GM21619 (cell line): ENCODE results near the gene EPPIN.

Source experiments
- ATAC-seq: cut with Tn5 transposase; IDR thresholded peaks from one replicate; pipeline ENCODE4 v1.9.1; 2021; ENCODE audit not compliant: unreplicated experiment

EPPIN gene

DNA sequence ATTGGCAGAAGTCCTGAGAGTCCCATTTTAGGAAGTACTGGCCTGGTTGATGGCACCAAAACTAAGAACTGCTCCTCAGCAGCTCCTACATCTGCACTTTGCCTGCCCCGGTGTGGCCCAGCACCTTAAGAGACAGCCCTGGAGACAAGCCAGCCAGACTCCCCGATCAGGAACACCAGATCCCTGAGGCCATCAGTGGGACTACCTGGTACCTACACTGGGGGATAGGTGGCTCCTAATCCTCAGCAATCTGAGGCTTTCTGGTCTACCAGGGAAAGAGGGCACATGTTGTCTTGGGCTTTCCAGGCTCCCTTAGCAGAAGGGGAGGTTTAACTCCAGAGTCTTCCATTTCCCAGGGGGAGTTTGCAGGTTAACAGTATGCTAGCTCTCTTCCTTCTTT, 7.8 kb downstream of the EPPIN start, which contains the start of gene WFDC6:
Gene WFDC6, minus strand, starts transcription at position 101 of the 400 bp plus-strand sequence. Its CDS starts 75 bp downstream, at position 26.
- ATAC-seq, result no peak

- ATAC-seq, result no peak
Measured at GRCh38 chr20:45538209-45538799, 8.9 kb downstream of the EPPIN start.

- no peak for ATAC-seq
Measured at GRCh38 chr20:45527294-45527693, 19.9 kb downstream of the EPPIN start.

DNA sequence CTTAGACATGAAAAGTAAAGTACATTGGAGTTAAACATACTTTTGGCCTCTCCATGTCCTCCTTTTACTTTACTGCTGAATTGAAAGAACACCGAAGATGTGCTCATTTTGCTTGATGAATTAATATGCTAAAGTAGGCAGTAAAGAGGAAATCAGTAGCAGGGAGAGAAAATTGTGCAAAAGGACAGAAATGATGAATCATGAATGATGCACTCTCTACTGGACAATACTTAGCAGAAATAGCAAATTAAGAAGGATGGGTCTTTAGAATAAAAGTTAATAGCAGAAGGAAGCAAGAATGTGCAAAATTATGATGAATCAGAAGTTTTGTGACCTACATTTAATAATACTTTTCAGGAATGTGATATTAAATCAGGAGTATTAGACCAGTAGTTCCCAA, 23.4 kb downstream of the EPPIN start:
- no peak for ATAC-seq

DNA sequence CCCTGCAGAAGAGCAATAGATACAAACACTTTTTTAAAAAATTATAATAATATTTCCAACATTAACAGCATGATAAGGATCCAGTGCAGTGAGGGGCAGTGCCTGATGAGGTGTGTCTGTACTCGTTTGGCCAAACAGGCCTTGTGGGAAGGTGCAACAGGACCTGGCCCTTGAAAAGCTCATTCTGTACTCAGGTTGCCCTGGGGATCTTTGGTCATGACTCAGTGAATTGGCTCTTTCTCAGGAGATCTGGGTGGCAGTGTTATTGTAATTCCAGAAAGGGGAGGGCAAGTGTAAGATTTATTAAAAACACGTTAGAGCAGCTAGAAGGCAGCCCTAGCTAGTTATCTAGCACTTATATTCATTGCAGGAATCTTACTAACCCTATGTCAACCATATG, 28.9 kb downstream of the EPPIN start:
- no peak for ATAC-seq

GRCh38 chr20:45515147-45515913, 31.9 kb downstream of the EPPIN start, which contains the start of gene SPINT3:
TSS of gene SPINT3 (minus strand) at chr20:45515622. CDS start at chr20:45515608, 14 bp downstream.
- ATAC-seq, result no peak

DNA sequence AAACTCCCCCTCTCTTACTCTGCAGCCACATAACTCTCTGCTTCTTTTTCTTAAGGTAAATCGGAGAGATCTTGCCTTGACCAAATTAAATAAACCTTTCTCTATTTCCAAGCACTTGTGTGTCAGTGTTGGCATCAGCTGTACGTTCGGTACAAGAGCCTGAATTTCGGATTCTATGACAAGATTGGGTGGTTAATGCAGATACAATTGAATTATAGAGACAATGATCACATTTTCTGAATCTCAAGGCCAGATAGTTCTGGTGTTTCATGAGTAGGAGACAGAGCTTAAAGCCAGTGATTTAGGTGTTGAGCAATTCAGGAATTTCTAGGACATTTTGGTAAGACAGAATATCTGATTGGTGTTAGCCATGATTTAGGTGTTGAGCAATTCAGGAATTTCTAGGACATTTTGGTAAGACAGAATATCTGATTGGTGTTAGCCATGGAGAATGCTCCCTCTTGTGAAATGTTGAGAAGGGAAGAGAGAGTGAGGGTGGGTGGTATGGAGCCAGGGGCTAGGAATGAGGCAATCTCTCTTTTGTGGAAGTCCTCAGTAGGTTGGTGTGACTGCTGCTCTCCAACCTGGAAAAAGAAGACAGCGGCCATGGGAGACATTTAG, 36.8 kb downstream of the EPPIN start:
- ATAC-seq, result no peak

DNA sequence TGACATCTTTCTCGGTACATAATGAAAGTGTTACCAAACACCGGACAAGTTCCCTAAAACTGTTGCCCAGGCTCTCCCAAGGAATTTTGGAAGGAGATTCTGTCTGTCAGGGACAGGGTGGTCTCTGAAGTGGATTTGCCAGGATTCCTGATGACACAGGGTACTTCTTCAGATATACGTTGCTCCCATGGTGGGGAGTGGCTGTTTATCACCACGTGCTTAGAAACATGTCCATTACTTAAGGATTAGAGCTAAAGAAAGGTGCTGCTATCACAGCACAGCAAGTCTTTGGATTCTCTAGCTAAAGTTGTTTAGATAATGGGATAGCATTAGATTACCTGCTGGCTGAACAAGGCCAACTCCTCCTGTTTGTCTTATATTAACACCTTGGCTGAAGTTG, 38.1 kb downstream of the EPPIN start:
- ATAC-seq, result no peak

- no peak for ATAC-seq
Measured at GRCh38 chr20:45508068-45508886, 38.9 kb downstream of the EPPIN start.

GRCh38 chr20:45507011-45507820, 40.0 kb downstream of the EPPIN start:
- ATAC-seq, result no peak

DNA sequence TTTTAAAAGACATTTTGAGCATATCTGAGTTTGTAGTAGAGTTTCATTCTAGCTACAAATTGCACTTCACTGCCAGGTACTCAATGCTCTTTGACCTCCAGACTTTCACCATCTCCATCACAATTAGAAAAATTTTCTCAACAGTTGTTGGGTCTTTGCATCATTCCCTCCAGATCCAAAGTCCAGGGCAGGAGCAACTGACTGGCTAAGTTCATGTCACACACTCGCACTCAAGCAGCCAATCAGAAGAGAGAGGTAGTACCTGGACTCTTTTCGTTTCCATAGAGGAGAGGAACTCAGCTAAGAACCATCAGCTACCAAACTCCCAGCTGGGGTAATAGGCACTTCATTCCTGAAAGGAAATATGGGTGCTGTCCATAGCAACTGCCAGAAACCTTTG, 40.8 kb downstream of the EPPIN start:
- ATAC-seq, result no peak

DNA sequence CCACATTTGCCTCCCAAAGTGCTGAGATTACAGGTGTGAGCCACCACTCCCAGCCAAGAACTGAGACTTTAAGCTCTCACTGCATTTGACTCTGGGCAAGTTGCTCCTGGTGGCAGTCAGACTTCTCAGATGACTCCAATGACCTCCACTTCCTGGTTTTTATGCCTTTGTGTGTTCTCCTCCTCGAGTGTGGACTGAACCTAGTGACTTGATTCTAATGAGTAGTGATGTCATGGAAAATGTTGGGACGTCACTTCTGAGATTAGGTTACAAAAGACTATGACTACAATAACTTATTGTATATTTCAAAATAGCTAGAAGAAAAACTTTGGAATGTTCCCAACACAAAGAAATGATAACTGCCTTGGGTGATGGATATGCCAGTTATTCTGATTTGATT, 43.8 kb downstream of the EPPIN start:
- no peak for ATAC-seq

GRCh38 chr20:45502561-45502960, 44.6 kb downstream of the EPPIN start:
- ATAC-seq, result no peak

GRCh38 chr20:45501600-45501999, 45.6 kb downstream of the EPPIN start:
- no peak for ATAC-seq

DNA sequence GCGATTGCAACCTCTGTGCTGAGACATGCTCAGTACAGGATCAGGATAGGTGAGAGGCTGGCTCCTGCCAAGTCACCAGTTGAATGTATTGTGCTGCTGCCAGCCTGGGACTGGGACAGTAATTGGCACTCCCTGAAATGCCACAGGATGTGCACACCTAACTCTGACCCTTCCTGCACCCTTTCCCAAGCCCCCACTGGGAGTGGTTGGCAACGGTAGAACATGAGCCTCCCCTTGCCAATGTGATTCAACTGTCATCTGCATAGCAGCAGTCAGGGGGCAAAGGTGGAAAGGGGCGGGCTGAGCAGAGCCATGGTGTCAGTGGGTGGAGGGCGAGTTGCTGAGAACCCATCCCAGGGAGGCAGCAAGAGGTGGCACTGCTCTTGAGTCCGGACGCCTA, 47.2 kb downstream of the EPPIN start:
- no peak for ATAC-seq

DNA sequence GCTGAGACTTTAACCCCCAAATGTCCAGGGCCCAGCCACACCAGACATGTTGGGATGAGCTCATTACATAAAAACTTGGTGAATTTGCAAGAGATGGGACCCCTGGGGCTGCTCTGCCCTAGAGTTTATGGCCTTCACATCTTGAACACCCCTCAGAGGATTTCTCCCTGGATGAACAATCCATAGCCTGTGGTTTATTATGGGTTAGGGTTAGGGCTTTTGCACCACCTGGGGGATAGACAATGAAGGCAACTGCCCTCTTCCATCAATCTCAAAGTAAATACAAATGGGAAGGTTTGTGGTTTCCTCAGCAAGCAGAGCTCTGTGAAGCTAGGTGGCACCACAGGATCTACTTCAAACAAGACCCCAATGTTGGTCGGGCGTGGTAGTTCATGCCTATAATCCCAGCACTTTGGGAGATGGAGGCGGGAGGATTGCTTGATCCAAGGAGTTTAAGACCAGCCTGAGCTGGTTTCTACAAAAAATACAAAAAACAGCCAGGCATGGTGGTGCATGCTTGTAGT, 49.2 kb downstream of the EPPIN start:
- ATAC-seq, result no peak

DNA sequence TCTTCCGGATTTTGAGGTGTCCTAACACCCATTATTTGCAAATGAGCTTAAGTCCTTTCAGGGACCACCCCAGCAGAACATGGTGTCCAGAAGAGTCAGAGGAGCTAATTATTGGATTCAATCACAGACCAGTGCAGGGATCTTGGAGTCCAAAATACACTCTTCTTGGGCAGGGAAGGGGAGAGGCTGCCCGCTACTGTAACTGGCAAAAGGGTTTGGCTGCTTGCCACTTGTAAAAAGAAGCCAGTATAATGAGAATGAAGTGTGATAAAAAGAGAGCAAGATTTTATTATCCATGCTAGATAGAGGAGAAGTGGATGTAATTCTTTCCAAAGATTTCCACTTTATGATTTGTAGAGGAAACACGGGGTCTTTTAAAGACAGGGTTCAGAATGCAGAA, 51.0 kb downstream of the EPPIN start:
- ATAC-seq, result no peak

DNA sequence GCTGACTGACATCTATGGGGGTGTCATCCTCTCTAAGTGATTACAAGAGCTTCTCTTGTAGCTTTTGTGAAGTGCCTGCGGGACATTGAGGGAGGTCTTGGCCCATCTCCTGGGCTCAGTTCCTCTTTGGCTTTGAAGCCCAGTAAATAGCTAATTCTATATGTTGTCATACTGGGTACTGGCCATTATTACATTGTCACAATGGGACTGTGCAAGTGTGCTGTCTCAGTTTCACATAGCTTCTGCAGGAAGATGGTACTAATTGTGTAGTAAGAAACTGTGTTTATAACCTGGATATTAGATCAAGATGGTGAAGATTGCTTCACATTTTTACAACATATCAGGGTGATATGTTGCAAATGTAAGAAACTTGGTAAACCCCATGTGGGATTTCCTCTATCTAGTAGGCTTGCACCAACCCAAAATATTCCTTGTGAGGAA, 51.7 kb downstream of the EPPIN start:
- ATAC-seq, result no peak
